Prostate gland (tissue), 2 donors: ENCODE data around the gene CNTN5.

Source experiments
- POLR2AphosphoS5 ChIP-seq: sonication (generic); formaldehyde crosslinking; IDR thresholded peaks from one replicate; pipeline ENCODE4 v1.6.1; 2017; ENCODE audit warnings: antibody characterized with exemption
- TF ChIP-seq, protein P1 (sequence below), 4 experiments: fragments of 200-600 bp in 2 of 4; fragments of 450-650 bp in 2 of 4; sonication (generic) in 2 of 4; IDR thresholded peaks; 1 replicate in 3 of 4; 2 replicates in 1 of 4; pipeline ENCODE4 v1.5.1; 2016 to 2019; ENCODE audit warnings: antibody characterized with exemption in 4 of 4, mild to moderate bottlenecking in 2 of 4, moderate library complexity in 2 of 4

DNA sequence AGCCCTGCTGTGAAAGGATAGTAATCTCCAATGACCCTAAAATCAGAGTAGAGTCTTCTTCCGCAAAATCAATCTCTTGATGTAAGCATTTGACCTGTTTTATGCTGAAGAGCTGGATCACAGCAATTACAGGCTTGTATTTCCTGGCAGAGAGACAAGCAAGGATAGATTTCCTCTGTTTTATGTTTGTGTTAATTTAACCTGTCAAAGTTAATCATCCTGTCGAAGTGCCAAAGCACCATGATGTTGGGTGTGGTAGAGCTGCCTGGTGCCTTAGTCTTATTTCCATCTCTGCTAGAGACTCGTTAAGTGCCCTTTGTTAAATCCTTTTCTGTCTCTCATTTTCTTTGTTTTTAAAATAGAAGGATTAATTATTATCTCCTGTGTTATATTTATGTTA lies 248.1 kb downstream of the CNTN5 start:
- TF ChIP-seq, protein P1, sequence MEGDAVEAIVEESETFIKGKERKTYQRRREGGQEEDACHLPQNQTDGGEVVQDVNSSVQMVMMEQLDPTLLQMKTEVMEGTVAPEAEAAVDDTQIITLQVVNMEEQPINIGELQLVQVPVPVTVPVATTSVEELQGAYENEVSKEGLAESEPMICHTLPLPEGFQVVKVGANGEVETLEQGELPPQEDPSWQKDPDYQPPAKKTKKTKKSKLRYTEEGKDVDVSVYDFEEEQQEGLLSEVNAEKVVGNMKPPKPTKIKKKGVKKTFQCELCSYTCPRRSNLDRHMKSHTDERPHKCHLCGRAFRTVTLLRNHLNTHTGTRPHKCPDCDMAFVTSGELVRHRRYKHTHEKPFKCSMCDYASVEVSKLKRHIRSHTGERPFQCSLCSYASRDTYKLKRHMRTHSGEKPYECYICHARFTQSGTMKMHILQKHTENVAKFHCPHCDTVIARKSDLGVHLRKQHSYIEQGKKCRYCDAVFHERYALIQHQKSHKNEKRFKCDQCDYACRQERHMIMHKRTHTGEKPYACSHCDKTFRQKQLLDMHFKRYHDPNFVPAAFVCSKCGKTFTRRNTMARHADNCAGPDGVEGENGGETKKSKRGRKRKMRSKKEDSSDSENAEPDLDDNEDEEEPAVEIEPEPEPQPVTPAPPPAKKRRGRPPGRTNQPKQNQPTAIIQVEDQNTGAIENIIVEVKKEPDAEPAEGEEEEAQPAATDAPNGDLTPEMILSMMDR (IDR thresholded peaks at IDR 0.05): no peak
- no peak for TF ChIP-seq POLR2AphosphoS5
